Measurements from ENCODE around the gene SAE1. TPM values are rescaled to one million over a fixed set of nuclear protein-coding genes. Genes with fewer than 3 reads are reported as not detected.

Gene SAE1
- total and polyA plus RNA-seq, 4 experiments from 2014 or later = 35.3 to 182 (median 71.6) TPM

- no peak for DNase-seq
- Mint-ChIP-seq H3K4me3 (peak overlapping the region in 3 of 8 donors; percentile 10 to 39 (median 15)), H3K36me3 (peaks cover 25 to 26% of the 10 kb centered on the region in 2 donors), H3K27me3 (no peaks in the 10 kb centered on the region), H3K9me3 (no peaks in the 10 kb centered on the region), H3K4me1 (peaks cover 48 to 87% (median 61%) of the 10 kb centered on the region in 4 donors), H3K27ac (peak overlapping the region in 6 of 7 donors; percentile 52 to 95 (median 68))
- ChIA-PET POLR2A (ENCODE audit: partially characterized antibody) (interaction anchor here (9.3 kb wide), 1 partner anchor 24 kb away, joined by 140 read pairs; no protein-coding TSS in a partner anchor), CTCF (ENCODE audit: partially characterized antibody) (interaction anchor here (1.2 to 2.5 kb wide), 5 partner anchors 15 to 60 kb away, joined by 3 to 9 read pairs (median 4); no protein-coding TSS in a partner anchor)
- intact Hi-C loops (cut with micrococcal nuclease) = no loop called here
- H3K9me3 ChIP-seq (ENCODE audit: control insufficient read depth in 1 of 2, low read length in 2 of 2) = no peaks in the 10 kb centered on the region
- H3K27me3 ChIP-seq (ENCODE audit: insufficient read depth, low read length) = no peaks in the 10 kb centered on the region
- peaks cover 84% of the 10 kb centered on the region for H3K4me1 ChIP-seq (ENCODE audit: insufficient read depth, low read length)
- H3K4me3 ChIP-seq (ENCODE audit: low read length in 2 of 2) = no peak overlapping the region
- H3K36me3 ChIP-seq (ENCODE audit: insufficient read depth, low read length) = no peaks in the 10 kb centered on the region
- H3K27ac ChIP-seq (ENCODE audit: low read depth, low read length) = no peak overlapping the region
Measured at GRCh38 chr19:47183601-47184000, 53.0 kb downstream of the SAE1 start.

- intact Hi-C loops (cut with micrococcal nuclease) = loop anchor here (1.0 to 5.0 kb wide), 5 partner anchors 10 to 41 kb away; no protein-coding TSS in a partner anchor
- H3K9me3 Mint-ChIP-seq = no peaks in the 10 kb centered on the region
- Histone ChIP-seq H3K36me3 (ENCODE audit: insufficient read depth, low read length) (no peaks in the 10 kb centered on the region), H3K27ac (ENCODE audit: low read depth, low read length) (peak overlapping the region; percentile 68), H3K27me3 (ENCODE audit: insufficient read depth, low read length) (no peaks in the 10 kb centered on the region), H3K9me3 (ENCODE audit: control insufficient read depth in 1 of 2, low read length in 2 of 2) (no peaks in the 10 kb centered on the region), H3K4me3 (ENCODE audit: low read length in 2 of 2) (peak overlapping the region; percentile 19 to 22), H3K4me1 (ENCODE audit: insufficient read depth, low read length) (peaks cover 97% of the 10 kb centered on the region)
- H3K4me3 Mint-ChIP-seq = peak overlapping the region; percentile 57 to 84 (median 81)
- ChIA-PET POLR2A (ENCODE audit: partially characterized antibody) (interaction anchor here (0.7 to 9.3 kb wide), 23 partner anchors 9 to 92 kb away, joined by 3 to 140 read pairs (median 8); partner anchors contain the start of genes CCDC9, INAFM1, SAE1 and ZC3H4), CTCF (ENCODE audit: partially characterized antibody) (interaction anchor here (0.9 to 5.0 kb wide), 23 partner anchors 9 to 174 kb away, joined by 3 to 74 read pairs (median 6); partner anchors contain the start of genes CCDC9 and SAE1)
- H3K36me3 Mint-ChIP-seq = peaks cover 17 to 20% of the 10 kb centered on the region in 2 donors
- peak overlapping the region; percentile 92 to 94 (median 93) for H3K27ac Mint-ChIP-seq
- DNase-seq = peak; percentile 69 to 92 (median 74)
- peaks cover 50 to 92% (median 64%) of the 10 kb centered on the region in 4 donors for H3K4me1 Mint-ChIP-seq
- H3K27me3 Mint-ChIP-seq = no peaks in the 10 kb centered on the region
Measured at GRCh38 chr19:47186446-47187334, 56.1 kb downstream of the SAE1 start.

DNA sequence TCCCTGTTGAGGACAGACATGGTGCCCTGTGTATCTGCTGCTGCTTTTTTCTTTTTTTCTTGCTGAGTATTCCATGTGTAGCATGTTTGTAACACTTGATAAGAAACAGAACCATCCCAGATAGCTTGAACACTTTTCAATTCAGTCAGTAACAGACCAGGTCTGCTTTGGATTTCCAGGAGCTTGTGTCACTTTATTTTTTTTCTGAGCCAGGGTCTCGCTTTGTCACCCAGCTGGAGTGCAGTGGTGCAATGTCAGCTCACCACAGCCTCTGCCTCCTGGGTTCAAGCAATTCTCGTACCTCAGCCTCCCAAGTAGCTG, 56.7 kb downstream of the SAE1 start:
- intact Hi-C loops (cut with micrococcal nuclease) = loop anchor here (5.0 kb wide), 1 partner anchor 40 kb away; no protein-coding TSS in a partner anchor
- Mint-ChIP-seq H3K9me3 (no peaks in the 10 kb centered on the region), H3K4me3 (peak overlapping the region; percentile 57 to 84 (median 81)), H3K27ac (peak overlapping the region; percentile 92 to 94 (median 93)), H3K27me3 (no peaks in the 10 kb centered on the region), H3K4me1 (peaks cover 46 to 88% (median 60%) of the 10 kb centered on the region in 4 donors), H3K36me3 (peaks cover 14 to 17% of the 10 kb centered on the region in 2 donors)
- Histone ChIP-seq H3K4me1 (ENCODE audit: insufficient read depth, low read length) (peaks cover 92% of the 10 kb centered on the region), H3K9me3 (ENCODE audit: control insufficient read depth in 1 of 2, low read length in 2 of 2) (no peaks in the 10 kb centered on the region), H3K27ac (ENCODE audit: low read depth, low read length) (peak overlapping the region; percentile 68), H3K27me3 (ENCODE audit: insufficient read depth, low read length) (no peaks in the 10 kb centered on the region), H3K36me3 (ENCODE audit: insufficient read depth, low read length) (no peaks in the 10 kb centered on the region), H3K4me3 (ENCODE audit: low read length in 2 of 2) (peak overlapping the region in 1 of 2 donors; percentile 11)
- POLR2A ChIA-PET (ENCODE audit: partially characterized antibody) = interaction anchor here (0.7 to 9.3 kb wide), 17 partner anchors 10 to 92 kb away, joined by 3 to 140 read pairs (median 13); partner anchors contain the start of genes CCDC9, INAFM1, SAE1 and ZC3H4
- CTCF ChIA-PET (ENCODE audit: partially characterized antibody) = interaction anchor here (0.7 to 5.0 kb wide), 20 partner anchors 9 to 174 kb away, joined by 3 to 74 read pairs (median 8); partner anchors contain the start of genes CCDC9 and SAE1
- no peak for DNase-seq

DNA sequence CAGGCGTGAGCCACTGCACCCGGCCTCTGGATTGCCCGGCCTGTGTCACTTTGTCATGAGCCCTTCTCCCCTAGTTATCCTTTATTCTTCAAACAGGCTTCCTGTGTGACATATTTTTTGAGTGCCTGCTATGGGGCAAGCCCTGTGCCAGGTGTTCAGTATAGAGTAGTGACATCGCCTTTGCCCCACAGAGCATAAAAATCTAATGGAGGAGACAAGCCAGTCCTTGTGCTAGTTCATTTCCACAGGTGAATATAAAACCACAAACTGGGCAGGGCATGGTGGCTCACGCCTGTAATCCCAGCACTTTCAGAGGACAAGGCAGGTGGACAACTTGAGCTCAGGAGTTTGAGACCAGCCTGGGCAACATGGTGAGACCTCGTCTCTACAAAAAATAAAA, 57.2 kb downstream of the SAE1 start:
- intact Hi-C loops (cut with micrococcal nuclease) = loop anchor here (5.0 kb wide), 1 partner anchor 40 kb away; no protein-coding TSS in a partner anchor
- ChIA-PET CTCF (ENCODE audit: partially characterized antibody) (interaction anchor here (0.7 to 5.0 kb wide), 14 partner anchors 10 to 69 kb away, joined by 3 to 74 read pairs (median 16); partner anchors contain the start of genes CCDC9 and SAE1), POLR2A (ENCODE audit: partially characterized antibody) (interaction anchor here (0.7 to 9.3 kb wide), 13 partner anchors 10 to 74 kb away, joined by 3 to 140 read pairs (median 14); partner anchors contain the start of genes CCDC9, SAE1 and ZC3H4)
- DNase-seq = peak in 2 of 5 donors; percentile 13 to 15
- Mint-ChIP-seq H3K27me3 (no peaks in the 10 kb centered on the region), H3K36me3 (peaks cover 12 to 14% of the 10 kb centered on the region in 2 donors), H3K9me3 (no peaks in the 10 kb centered on the region), H3K4me3 (peak overlapping the region in 5 of 8 donors; percentile 6 to 43 (median 31)), H3K27ac (peak overlapping the region; percentile 76 to 94 (median 92)), H3K4me1 (peaks cover 43 to 83% (median 56%) of the 10 kb centered on the region in 4 donors)
- Histone ChIP-seq H3K4me3 (ENCODE audit: low read length in 2 of 2) (no peak overlapping the region), H3K4me1 (ENCODE audit: insufficient read depth, low read length) (peaks cover 87% of the 10 kb centered on the region), H3K9me3 (ENCODE audit: control insufficient read depth in 1 of 2, low read length in 2 of 2) (no peaks in the 10 kb centered on the region), H3K27me3 (ENCODE audit: insufficient read depth, low read length) (no peaks in the 10 kb centered on the region), H3K27ac (ENCODE audit: low read depth, low read length) (peak overlapping the region; percentile 68), H3K36me3 (ENCODE audit: insufficient read depth, low read length) (no peaks in the 10 kb centered on the region)

GRCh38 chr19:47188507-47189033, 57.9 kb downstream of the SAE1 start:
- peak overlapping the region; percentile 14 to 94 (median 80) for H3K27ac Mint-ChIP-seq
- Histone ChIP-seq H3K4me3 (ENCODE audit: low read length in 2 of 2) (no peak overlapping the region), H3K9me3 (ENCODE audit: control insufficient read depth in 1 of 2, low read length in 2 of 2) (no peaks in the 10 kb centered on the region), H3K27ac (ENCODE audit: low read depth, low read length) (no peak overlapping the region), H3K36me3 (ENCODE audit: insufficient read depth, low read length) (no peaks in the 10 kb centered on the region), H3K27me3 (ENCODE audit: insufficient read depth, low read length) (no peaks in the 10 kb centered on the region), H3K4me1 (ENCODE audit: insufficient read depth, low read length) (peaks cover 83% of the 10 kb centered on the region)
- H3K4me3 Mint-ChIP-seq = peak overlapping the region in 4 of 8 donors; percentile 0 to 36 (median 26)
- H3K27me3 Mint-ChIP-seq = no peaks in the 10 kb centered on the region
- CTCF ChIA-PET (ENCODE audit: partially characterized antibody) = interaction anchor here (1.0 to 5.0 kb wide), 6 partner anchors 23 to 58 kb away, joined by 4 to 74 read pairs (median 47); partner anchors contain the start of gene SAE1
- POLR2A ChIA-PET (ENCODE audit: partially characterized antibody) = interaction anchor here (1.2 to 9.3 kb wide), 7 partner anchors 11 to 75 kb away, joined by 3 to 140 read pairs (median 29); partner anchors contain the start of gene ZC3H4
- H3K4me1 Mint-ChIP-seq = peaks cover 41 to 80% (median 51%) of the 10 kb centered on the region in 4 donors
- no peak for DNase-seq
- H3K9me3 Mint-ChIP-seq = no peaks in the 10 kb centered on the region
- peaks cover 10% of the 10 kb centered on the region in 2 donors for H3K36me3 Mint-ChIP-seq
- intact Hi-C loops (cut with micrococcal nuclease) = loop anchor here (5.0 kb wide), 1 partner anchor 39 kb away; no protein-coding TSS in a partner anchor

GRCh38 chr19:47190167-47190727, 59.6 kb downstream of the SAE1 start:
- DNase-seq = peak; percentile 60 to 78 (median 64)
- intact Hi-C loops (cut with micrococcal nuclease) = no loop called here
- CTCF ChIA-PET (ENCODE audit: partially characterized antibody) = interaction anchor here (1.0 to 2.1 kb wide), 6 partner anchors 11 to 54 kb away, joined by 3 to 8 read pairs (median 6); no protein-coding TSS in a partner anchor
- H3K27me3 ChIP-seq (ENCODE audit: insufficient read depth, low read length) = no peaks in the 10 kb centered on the region
- peak overlapping the region; percentile 62 to 94 (median 85) for H3K27ac Mint-ChIP-seq
- H3K4me1 ChIP-seq (ENCODE audit: insufficient read depth, low read length) = peaks cover 72% of the 10 kb centered on the region
- POLR2A ChIA-PET (ENCODE audit: partially characterized antibody) = interaction anchor here (0.7 to 9.3 kb wide), 7 partner anchors 11 to 54 kb away, joined by 3 to 140 read pairs (median 6); no protein-coding TSS in a partner anchor
- peak overlapping the region in 7 of 8 donors; percentile 5 to 81 (median 56) for H3K4me3 Mint-ChIP-seq
- no peak overlapping the region for H3K4me3 ChIP-seq (ENCODE audit: low read length in 2 of 2)
- peak overlapping the region; percentile 47 for H3K27ac ChIP-seq (ENCODE audit: low read depth, low read length)
- H3K9me3 ChIP-seq (ENCODE audit: control insufficient read depth in 1 of 2, low read length in 2 of 2) = no peaks in the 10 kb centered on the region
- H3K36me3 ChIP-seq (ENCODE audit: insufficient read depth, low read length) = no peaks in the 10 kb centered on the region
- H3K27me3 Mint-ChIP-seq = no peaks in the 10 kb centered on the region
- peaks cover 7 to 8% of the 10 kb centered on the region in 2 donors for H3K36me3 Mint-ChIP-seq
- no peaks in the 10 kb centered on the region for H3K9me3 Mint-ChIP-seq
- H3K4me1 Mint-ChIP-seq = peaks cover 40 to 71% (median 48%) of the 10 kb centered on the region in 4 donors
